Panc1 (cell line): ENCODE results near the gene DEFB129.

Source experiments
- CTCF ChIP-seq: fragments of 450-650 bp; IDR thresholded peaks from 2 replicates; pipeline ENCODE4 v1.5.1; 2017; ENCODE audit warnings: mild to moderate bottlenecking
- POLR2AphosphoS5 ChIP-seq: IDR thresholded peaks from 2 replicates; pipeline ENCODE4 v1.6.1; 2012; ENCODE audit warnings: mild to moderate bottlenecking, low read depth, low read length, moderate library complexity
- SIN3A ChIP-seq: IDR thresholded peaks from 2 replicates; pipeline ENCODE4 v1.6.1; 2012; ENCODE audit warnings: low read depth, mild to moderate bottlenecking, low read length, moderate library complexity, borderline replicate concordance; ENCODE audit not compliant: insufficient read depth
- TCF7L2 ChIP-seq: IDR thresholded peaks from 2 replicates; pipeline ENCODE4 v1.6.1; 2011; ENCODE audit warnings: mild to moderate bottlenecking, low read depth, low read length, inconsistent platforms
- TF ChIP-seq, protein P1 (sequence below), 2 experiments: IDR thresholded peaks; 2 replicates each; pipeline ENCODE4 v1.6.1; 2011 to 2012; ENCODE audit warnings: low read depth in 2 of 2, control low read depth in 1 of 2, low read length in 1 of 2, mild to moderate bottlenecking in 1 of 2, moderate library complexity in 1 of 2; ENCODE audit not compliant: insufficient read depth in 1 of 2

DNA sequence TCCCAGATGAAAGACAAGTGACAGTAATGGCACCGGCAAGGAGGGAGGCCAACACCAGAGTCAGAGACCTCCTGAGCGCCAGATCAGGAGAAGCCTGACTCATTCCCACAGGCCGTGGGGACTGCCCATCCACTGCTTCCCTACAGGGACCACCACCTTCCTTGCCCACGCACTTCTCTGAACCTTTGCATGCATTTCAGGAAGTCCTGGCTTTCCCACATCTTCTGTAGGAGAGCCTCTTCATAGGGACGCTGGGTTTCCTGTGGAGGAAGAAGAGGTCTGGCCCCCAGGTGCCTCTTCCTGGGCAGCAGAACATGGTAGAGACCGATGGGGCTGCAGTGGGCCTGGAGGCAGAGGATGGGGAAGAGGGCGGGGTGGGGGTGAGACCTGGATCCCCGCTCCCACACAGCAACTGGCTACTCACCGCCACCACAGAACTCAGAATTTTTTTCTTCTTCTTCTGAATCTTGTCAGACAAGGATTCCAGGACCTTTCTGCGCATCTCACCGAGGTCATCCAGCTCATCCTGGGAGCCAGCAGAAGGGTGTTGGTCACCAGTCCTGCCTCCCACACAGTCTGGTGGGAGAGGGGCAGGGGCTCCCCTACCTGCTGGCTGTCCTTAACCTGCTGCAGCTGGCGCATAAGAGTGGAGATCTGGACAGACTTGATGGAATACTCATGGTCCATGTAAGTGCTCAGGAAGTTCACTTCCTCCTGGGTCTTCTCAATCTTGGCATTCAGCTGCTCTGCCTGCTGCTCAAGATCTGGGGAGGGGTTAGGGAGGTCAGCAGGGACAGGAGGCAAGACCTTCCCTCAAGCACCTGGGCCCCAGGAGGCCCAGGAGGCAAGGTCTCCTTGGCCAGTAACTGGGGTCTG, 49.8 kb downstream of the DEFB129 start:
- TF ChIP-seq CTCF = no peak
- TF ChIP-seq, protein P1, sequence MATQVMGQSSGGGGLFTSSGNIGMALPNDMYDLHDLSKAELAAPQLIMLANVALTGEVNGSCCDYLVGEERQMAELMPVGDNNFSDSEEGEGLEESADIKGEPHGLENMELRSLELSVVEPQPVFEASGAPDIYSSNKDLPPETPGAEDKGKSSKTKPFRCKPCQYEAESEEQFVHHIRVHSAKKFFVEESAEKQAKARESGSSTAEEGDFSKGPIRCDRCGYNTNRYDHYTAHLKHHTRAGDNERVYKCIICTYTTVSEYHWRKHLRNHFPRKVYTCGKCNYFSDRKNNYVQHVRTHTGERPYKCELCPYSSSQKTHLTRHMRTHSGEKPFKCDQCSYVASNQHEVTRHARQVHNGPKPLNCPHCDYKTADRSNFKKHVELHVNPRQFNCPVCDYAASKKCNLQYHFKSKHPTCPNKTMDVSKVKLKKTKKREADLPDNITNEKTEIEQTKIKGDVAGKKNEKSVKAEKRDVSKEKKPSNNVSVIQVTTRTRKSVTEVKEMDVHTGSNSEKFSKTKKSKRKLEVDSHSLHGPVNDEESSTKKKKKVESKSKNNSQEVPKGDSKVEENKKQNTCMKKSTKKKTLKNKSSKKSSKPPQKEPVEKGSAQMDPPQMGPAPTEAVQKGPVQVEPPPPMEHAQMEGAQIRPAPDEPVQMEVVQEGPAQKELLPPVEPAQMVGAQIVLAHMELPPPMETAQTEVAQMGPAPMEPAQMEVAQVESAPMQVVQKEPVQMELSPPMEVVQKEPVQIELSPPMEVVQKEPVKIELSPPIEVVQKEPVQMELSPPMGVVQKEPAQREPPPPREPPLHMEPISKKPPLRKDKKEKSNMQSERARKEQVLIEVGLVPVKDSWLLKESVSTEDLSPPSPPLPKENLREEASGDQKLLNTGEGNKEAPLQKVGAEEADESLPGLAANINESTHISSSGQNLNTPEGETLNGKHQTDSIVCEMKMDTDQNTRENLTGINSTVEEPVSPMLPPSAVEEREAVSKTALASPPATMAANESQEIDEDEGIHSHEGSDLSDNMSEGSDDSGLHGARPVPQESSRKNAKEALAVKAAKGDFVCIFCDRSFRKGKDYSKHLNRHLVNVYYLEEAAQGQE (IDR thresholded peaks at IDR 0.05; ENCODE audit: insufficient read depth in 1 of 2, low read depth in 2 of 2, low read length in 1 of 2) = no peak
- TF ChIP-seq POLR2AphosphoS5 = no peak
- TF ChIP-seq SIN3A = no peak
- no peak for TF ChIP-seq TCF7L2
